Measurements from ENCODE around the gene PLEKHM3.

The PLEKHM3 gene

DNA sequence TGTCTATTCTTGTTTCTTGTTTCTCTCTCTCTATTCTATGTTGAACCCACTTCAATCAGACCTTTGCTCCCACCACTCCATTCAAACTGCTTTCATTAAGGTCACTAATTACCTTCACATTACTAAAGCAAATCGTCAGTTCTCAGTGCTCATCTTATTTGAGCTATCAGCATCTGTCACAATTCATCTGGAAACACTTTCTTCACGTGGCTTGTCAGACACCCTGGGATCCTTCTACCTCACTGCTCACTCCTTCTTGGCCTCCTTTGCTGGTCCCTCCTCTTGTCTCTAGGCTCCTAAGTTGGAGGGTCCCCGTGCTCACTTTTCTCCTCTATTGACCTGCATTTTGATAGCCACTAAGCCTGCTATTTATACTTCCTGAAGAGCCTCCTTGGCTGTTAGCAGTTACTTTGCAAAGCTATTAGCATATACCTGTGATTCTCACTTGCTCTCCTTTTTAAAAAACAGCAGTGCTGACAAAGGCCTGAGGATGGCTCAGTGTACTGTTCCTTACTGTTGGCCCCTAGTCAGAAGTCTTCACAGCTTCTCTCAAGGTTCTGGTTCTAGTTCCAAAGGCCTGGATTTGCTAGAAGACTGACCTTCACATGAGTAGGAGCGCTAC is 80.2 kb downstream of the PLEKHM3 start:
- WGBS = 70% methylated on average over 4 of the region's 4 CpGs
- Histone ChIP-seq H3K23ac (ENCODE audit: low read length in 2 of 2) (no peak overlapping the region), H3K4me2 (ENCODE audit: low read length, poor library complexity, severe bottlenecking) (no peak overlapping the region), H3K4me1 (ENCODE audit: control insufficient read depth, insufficient read depth, low read depth, low read length) (no peaks in the 10 kb centered on the region), H4K91ac (ENCODE audit: low read length) (no peak overlapping the region), H2BK12ac (ENCODE audit: low read length in 2 of 2) (no peak overlapping the region), H2BK15ac (ENCODE audit: low read depth, poor library complexity, severe bottlenecking) (no peak overlapping the region), H2BK120ac (ENCODE audit: low read depth, low read length) (no peak overlapping the region), H3K14ac (ENCODE audit: low read length in 2 of 2) (no peak overlapping the region), H3K9me3 (ENCODE audit: control insufficient read depth, low read length) (no peaks in the 10 kb centered on the region), H2BK5ac (ENCODE audit: low read depth, low read length, poor library complexity, severe bottlenecking) (no peak overlapping the region), H2AFZ (ENCODE audit: low read depth, low read length) (no peak overlapping the region), H2AK5ac (ENCODE audit: low read length, severe bottlenecking) (no peak overlapping the region), H3K36me3 (ENCODE audit: control insufficient read depth in 1 of 2, insufficient read depth in 2 of 2, low read depth in 1 of 2, low read length in 2 of 2) (peaks cover 4 to 13% of the 10 kb centered on the region in 2 experiments), H3K9ac (ENCODE audit: low read length) (no peak overlapping the region), H3K4me3 (ENCODE audit: insufficient read depth in 1 of 2, low read depth in 1 of 2, low read length in 2 of 2) (no peak overlapping the region), H3K18ac (ENCODE audit: low read depth in 1 of 2, low read length in 2 of 2) (no peak overlapping the region), H3K27me3 (ENCODE audit: control insufficient read depth in 1 of 2, insufficient read depth in 1 of 2, low read length in 2 of 2) (no peaks in the 10 kb centered on the region), H4K8ac (ENCODE audit: low read length) (no peak overlapping the region), H3K79me1 (replicated peaks; ENCODE audit: low read length, poor library complexity, severe bottlenecking) (peaks cover 4% of the 10 kb centered on the region), H3K4ac (ENCODE audit: low read depth in 1 of 2, low read length in 2 of 2) (no peak overlapping the region), H3K27ac (ENCODE audit: low read length, poor library complexity, severe bottlenecking) (no peak overlapping the region)
- no peak for DNase-seq

DNA sequence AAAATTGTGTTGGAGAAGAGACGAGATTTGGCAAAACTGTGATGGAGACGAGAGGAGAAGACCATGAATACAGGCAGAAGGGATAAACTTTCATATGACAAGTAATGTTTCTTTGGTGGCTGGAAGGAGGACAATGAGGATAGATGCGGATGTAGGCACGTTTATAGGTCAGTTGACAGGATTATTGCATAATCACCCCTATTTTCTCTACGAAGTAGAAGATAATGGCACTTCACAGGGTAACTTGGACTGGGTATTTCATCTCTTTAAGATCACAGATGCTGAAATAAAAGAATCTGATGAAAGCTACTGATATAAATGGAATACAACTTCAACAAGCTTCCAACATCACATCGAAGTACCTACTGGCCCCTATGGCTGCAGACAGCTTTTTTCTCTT is 81.0 kb downstream of the PLEKHM3 start:
- Histone ChIP-seq H3K27ac (ENCODE audit: low read length, poor library complexity, severe bottlenecking) (no peak overlapping the region), H3K27me3 (ENCODE audit: control insufficient read depth in 1 of 2, insufficient read depth in 1 of 2, low read length in 2 of 2) (no peaks in the 10 kb centered on the region), H2BK5ac (ENCODE audit: low read depth, low read length, poor library complexity, severe bottlenecking) (no peak overlapping the region), H3K4ac (ENCODE audit: low read depth in 1 of 2, low read length in 2 of 2) (no peak overlapping the region), H4K8ac (ENCODE audit: low read length) (no peak overlapping the region), H3K4me3 (ENCODE audit: insufficient read depth in 1 of 2, low read depth in 1 of 2, low read length in 2 of 2) (no peak overlapping the region), H3K18ac (ENCODE audit: low read depth in 1 of 2, low read length in 2 of 2) (no peak overlapping the region), H2AK5ac (ENCODE audit: low read length, severe bottlenecking) (no peak overlapping the region), H2BK120ac (ENCODE audit: low read depth, low read length) (no peak overlapping the region), H3K9ac (ENCODE audit: low read length) (no peak overlapping the region), H3K4me1 (ENCODE audit: control insufficient read depth, insufficient read depth, low read depth, low read length) (no peaks in the 10 kb centered on the region), H3K23ac (ENCODE audit: low read length in 2 of 2) (no peak overlapping the region), H2BK12ac (ENCODE audit: low read length in 2 of 2) (no peak overlapping the region), H2AFZ (ENCODE audit: low read depth, low read length) (no peak overlapping the region), H3K4me2 (ENCODE audit: low read length, poor library complexity, severe bottlenecking) (no peak overlapping the region), H3K36me3 (ENCODE audit: control insufficient read depth in 1 of 2, insufficient read depth in 2 of 2, low read depth in 1 of 2, low read length in 2 of 2) (peaks cover 4 to 13% of the 10 kb centered on the region in 2 experiments), H3K9me3 (ENCODE audit: control insufficient read depth, low read length) (no peaks in the 10 kb centered on the region), H3K79me1 (replicated peaks; ENCODE audit: low read length, poor library complexity, severe bottlenecking) (peaks cover 4% of the 10 kb centered on the region), H4K91ac (ENCODE audit: low read length) (no peak overlapping the region), H2BK15ac (ENCODE audit: low read depth, poor library complexity, severe bottlenecking) (no peak overlapping the region), H3K14ac (ENCODE audit: low read length in 2 of 2) (no peak overlapping the region)
- WGBS = 91% methylated on average over 5 of the region's 6 CpGs
- no peak for DNase-seq

DNA sequence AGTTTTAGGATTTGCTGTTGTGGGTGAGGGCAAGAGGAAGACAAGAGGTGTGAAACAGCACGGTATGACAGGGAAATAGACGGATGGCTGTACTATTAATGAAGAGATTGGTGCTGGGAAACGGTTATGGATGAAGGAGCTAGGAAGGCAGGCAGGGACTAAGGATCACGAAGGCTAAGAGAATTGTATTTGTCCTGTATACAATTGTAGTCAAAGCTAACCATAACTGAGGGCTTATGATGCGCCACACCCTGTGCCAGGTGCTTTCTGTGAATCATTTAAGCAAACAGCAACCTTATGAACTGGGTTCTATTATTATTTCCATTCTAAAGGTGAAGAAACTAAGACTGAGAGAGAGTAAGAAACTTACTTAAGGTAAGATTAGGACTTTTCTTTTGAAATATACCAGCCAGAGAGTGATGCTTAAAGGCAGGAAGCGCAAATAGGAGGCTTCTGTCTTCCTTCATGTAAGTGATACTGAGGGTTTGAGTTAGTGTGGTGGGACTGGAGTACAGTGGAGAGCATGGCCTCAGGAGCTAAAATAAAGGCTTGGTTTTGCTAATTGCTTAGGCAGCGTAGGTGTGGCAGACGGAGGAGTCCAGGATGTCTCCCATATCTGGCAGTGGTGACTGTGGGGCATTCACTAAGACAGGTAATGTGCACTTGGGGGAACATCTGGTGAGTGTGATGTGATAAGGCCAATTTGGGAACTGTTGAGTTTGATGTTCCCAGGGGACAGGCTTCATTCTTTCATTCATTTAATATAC is 85.8 kb downstream of the PLEKHM3 start:
- WGBS = 89% methylated on average over 7 of the region's 8 CpGs
- Histone ChIP-seq H3K23ac (ENCODE audit: low read length in 2 of 2) (no peak overlapping the region), H3K9ac (ENCODE audit: low read length) (no peak overlapping the region), H3K4me1 (ENCODE audit: control insufficient read depth, insufficient read depth, low read depth, low read length) (peaks cover 3% of the 10 kb centered on the region), H4K8ac (ENCODE audit: low read length) (no peak overlapping the region), H3K9me3 (ENCODE audit: control insufficient read depth, low read length) (no peaks in the 10 kb centered on the region), H3K4me2 (ENCODE audit: low read length, poor library complexity, severe bottlenecking) (no peak overlapping the region), H2AK5ac (ENCODE audit: low read length, severe bottlenecking) (no peak overlapping the region), H3K36me3 (ENCODE audit: control insufficient read depth in 1 of 2, insufficient read depth in 2 of 2, low read depth in 1 of 2, low read length in 2 of 2) (peaks cover 0 to 7% of the 10 kb centered on the region in 2 experiments), H2BK12ac (ENCODE audit: low read length in 2 of 2) (no peak overlapping the region), H3K79me1 (replicated peaks; ENCODE audit: low read length, poor library complexity, severe bottlenecking) (no peaks in the 10 kb centered on the region), H3K4me3 (ENCODE audit: insufficient read depth in 1 of 2, low read depth in 1 of 2, low read length in 2 of 2) (no peak overlapping the region), H2BK15ac (ENCODE audit: low read depth, poor library complexity, severe bottlenecking) (no peak overlapping the region), H3K18ac (ENCODE audit: low read depth in 1 of 2, low read length in 2 of 2) (no peak overlapping the region), H3K27me3 (ENCODE audit: control insufficient read depth in 1 of 2, insufficient read depth in 1 of 2, low read length in 2 of 2) (no peaks in the 10 kb centered on the region), H2AFZ (ENCODE audit: low read depth, low read length) (no peak overlapping the region), H2BK5ac (ENCODE audit: low read depth, low read length, poor library complexity, severe bottlenecking) (no peak overlapping the region), H3K14ac (ENCODE audit: low read length in 2 of 2) (no peak overlapping the region), H4K91ac (ENCODE audit: low read length) (no peak overlapping the region), H3K4ac (ENCODE audit: low read depth in 1 of 2, low read length in 2 of 2) (no peak overlapping the region), H3K27ac (ENCODE audit: low read length, poor library complexity, severe bottlenecking) (no peak overlapping the region), H2BK120ac (ENCODE audit: low read depth, low read length) (no peak overlapping the region)
- no peak for DNase-seq

DNA sequence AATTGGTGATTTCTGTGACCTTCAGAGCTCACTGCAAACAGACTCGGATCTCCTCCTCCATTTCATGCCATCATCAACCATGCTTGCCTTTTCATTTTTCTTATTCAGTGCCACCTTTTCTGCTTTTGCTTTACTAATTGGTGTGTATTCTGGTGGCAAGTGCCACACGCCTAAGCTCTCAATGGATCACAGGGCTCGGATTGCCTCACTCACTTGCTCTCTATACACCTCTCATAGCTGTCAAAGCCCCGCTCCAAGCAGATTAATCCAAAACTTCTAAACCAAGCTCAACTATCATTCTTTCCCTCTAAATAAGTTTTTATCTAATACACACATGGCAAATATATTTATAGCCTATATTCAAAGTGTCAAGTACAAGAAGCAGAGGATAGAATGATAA is 86.4 kb downstream of the PLEKHM3 start:
- Histone ChIP-seq H2BK5ac (ENCODE audit: low read depth, low read length, poor library complexity, severe bottlenecking) (no peak overlapping the region), H4K91ac (ENCODE audit: low read length) (no peak overlapping the region), H2BK120ac (ENCODE audit: low read depth, low read length) (no peak overlapping the region), H3K4ac (ENCODE audit: low read depth in 1 of 2, low read length in 2 of 2) (no peak overlapping the region), H2BK12ac (ENCODE audit: low read length in 2 of 2) (no peak overlapping the region), H3K14ac (ENCODE audit: low read length in 2 of 2) (no peak overlapping the region), H3K27me3 (ENCODE audit: control insufficient read depth in 1 of 2, insufficient read depth in 1 of 2, low read length in 2 of 2) (no peaks in the 10 kb centered on the region), H3K4me1 (ENCODE audit: control insufficient read depth, insufficient read depth, low read depth, low read length) (peaks cover 3% of the 10 kb centered on the region), H3K9me3 (ENCODE audit: control insufficient read depth, low read length) (no peaks in the 10 kb centered on the region), H3K79me1 (replicated peaks; ENCODE audit: low read length, poor library complexity, severe bottlenecking) (no peaks in the 10 kb centered on the region), H3K36me3 (ENCODE audit: control insufficient read depth in 1 of 2, insufficient read depth in 2 of 2, low read depth in 1 of 2, low read length in 2 of 2) (peaks cover 0 to 3% of the 10 kb centered on the region in 2 experiments), H3K4me2 (ENCODE audit: low read length, poor library complexity, severe bottlenecking) (no peak overlapping the region), H4K8ac (ENCODE audit: low read length) (no peak overlapping the region), H2AK5ac (ENCODE audit: low read length, severe bottlenecking) (no peak overlapping the region), H3K9ac (ENCODE audit: low read length) (no peak overlapping the region), H2BK15ac (ENCODE audit: low read depth, poor library complexity, severe bottlenecking) (no peak overlapping the region), H3K27ac (ENCODE audit: low read length, poor library complexity, severe bottlenecking) (no peak overlapping the region), H3K23ac (ENCODE audit: low read length in 2 of 2) (no peak overlapping the region), H3K4me3 (ENCODE audit: insufficient read depth in 1 of 2, low read depth in 1 of 2, low read length in 2 of 2) (no peak overlapping the region), H3K18ac (ENCODE audit: low read depth in 1 of 2, low read length in 2 of 2) (no peak overlapping the region), H2AFZ (ENCODE audit: low read depth, low read length) (no peak overlapping the region)
- 98% methylated on average over 3 of the region's 4 CpGs for WGBS
- no peak for DNase-seq
